Upper lobe of right lung (tissue), 1 donor: Measurements from ENCODE around the gene NDUFB10. TPM values are rescaled to one million over a fixed set of nuclear protein-coding genes. Genes with fewer than 3 reads are reported as not detected.

ENCODE experiments used
- ATAC-seq: fragments of 200-7000 bp; cut with Tn5 transposase; one replicate; pipeline ENCODE4 v1.9.1; 2020; ENCODE audit warnings: mild to moderate bottlenecking, moderate library complexity
- DNase-seq: peaks from one replicate; pipeline ENCODE4 v3.0.0-alpha.2; 2020
- H3K27ac ChIP-seq: fragments of 200-600 bp; one replicate; pipeline ENCODE4 v1.8.0; 2022
- H3K27me3 ChIP-seq: fragments of 200-600 bp; one replicate; pipeline ENCODE4 v1.8.0; 2022; ENCODE audit warnings: mild to moderate bottlenecking
- H3K36me3 ChIP-seq: fragments of 200-600 bp; one replicate; pipeline ENCODE4 v1.8.0; 2022
- H3K4me1 ChIP-seq: fragments of 200-600 bp; one replicate; pipeline ENCODE4 v1.8.0; 2022
- H3K4me3 ChIP-seq: fragments of 200-600 bp; one replicate; pipeline ENCODE4 v1.8.0; 2022; ENCODE audit warnings: mild to moderate bottlenecking
- H3K9me3 ChIP-seq: fragments of 200-600 bp; one replicate; pipeline ENCODE4 v1.8.0; 2022
- CTCF ChIP-seq: fragments of 200-600 bp; IDR thresholded peaks from one replicate; pipeline ENCODE4 v1.8.0; 2022; ENCODE audit warnings: antibody characterized with exemption
- intact Hi-C: fragments of 100-400 bp; cut with DNase I; formaldehyde crosslinking; loops from one replicate; pipeline ENCODE4 v1.11.0; 2022
- total RNA-seq: library from RNA; stranded (reverse); fragmentation: NEBNext Ultra II Directional; extraction: Animal tissue kit (Norgen Biotek cat#: 25700); gene quantifications from one replicate; pipeline ENCODE4 v1.2.1, GENCODE V29; 2021
- donor health status: DM: no; HTN: yes; CAD: no; lungs with severe emphysema.

Gene NDUFB10
- total RNA-seq, 1 donor from 2014 or later, result 86.7 TPM

GRCh38 chr16:2007081-2007836 is 47.9 kb downstream of the NDUFB10 start:
- H3K27ac ChIP-seq, result peak overlapping the region; percentile 95
- H3K36me3 ChIP-seq, result peaks cover 12% of the 10 kb centered on the region
- intact Hi-C loops, result no loop called here
- no peak for TF ChIP-seq CTCF
- no peak for DNase-seq
- H3K27me3 ChIP-seq, result no peaks in the 10 kb centered on the region
- peaks cover 60% of the 10 kb centered on the region for H3K4me1 ChIP-seq
- ATAC-seq, result no peak
- no peaks in the 10 kb centered on the region for H3K9me3 ChIP-seq
- peak overlapping the region; percentile 84 for H3K4me3 ChIP-seq

- Histone ChIP-seq H3K4me1 (peaks cover 60% of the 10 kb centered on the region), H3K27ac (peak overlapping the region; percentile 95), H3K9me3 (no peaks in the 10 kb centered on the region), H3K36me3 (peaks cover 4% of the 10 kb centered on the region), H3K4me3 (peak overlapping the region; percentile 84), H3K27me3 (no peaks in the 10 kb centered on the region)
- ATAC-seq, result no peak
- no peak for DNase-seq
- intact Hi-C loops, result no loop called here
- TF ChIP-seq CTCF, result no peak
Measured at GRCh38 chr16:2008009-2008526, 48.7 kb downstream of the NDUFB10 start.

GRCh38 chr16:2008631-2009163 is 49.4 kb downstream of the NDUFB10 start:
- H3K4me3 ChIP-seq, result peak overlapping the region; percentile 84
- H3K9me3 ChIP-seq, result no peaks in the 10 kb centered on the region
- peaks cover 55% of the 10 kb centered on the region for H3K4me1 ChIP-seq
- intact Hi-C loops, result no loop called here
- no peaks in the 10 kb centered on the region for H3K36me3 ChIP-seq
- no peak for TF ChIP-seq CTCF
- DNase-seq (no peak), ATAC-seq (no peak)
- H3K27me3 ChIP-seq, result no peaks in the 10 kb centered on the region
- H3K27ac ChIP-seq, result peak overlapping the region; percentile 95

GRCh38 chr16:2009164-2009711 is 49.9 kb downstream of the NDUFB10 start:
- Histone ChIP-seq H3K27ac (peak overlapping the region; percentile 95), H3K36me3 (no peaks in the 10 kb centered on the region), H3K4me1 (peaks cover 50% of the 10 kb centered on the region), H3K27me3 (no peaks in the 10 kb centered on the region), H3K9me3 (no peaks in the 10 kb centered on the region), H3K4me3 (peak overlapping the region; percentile 84)
- ATAC-seq (peak; percentile 0), DNase-seq (no peak)
- TF ChIP-seq CTCF, result no peak
- intact Hi-C loops, result no loop called here

- intact Hi-C loops, result no loop called here
- Histone ChIP-seq H3K36me3 (no peaks in the 10 kb centered on the region), H3K27ac (peak within 1 kb of the TSS; percentile 95), H3K27me3 (no peaks in the 10 kb centered on the region), H3K4me1 (peaks cover 43% of the 10 kb centered on the region), H3K4me3 (peak within 1 kb of the TSS; percentile 84), H3K9me3 (no peaks in the 10 kb centered on the region)
- DNase-seq (peak; percentile 93), ATAC-seq (peak; percentile 94)
- no peak for TF ChIP-seq CTCF
Measured at GRCh38 chr16:2009791-2010510, 50.6 kb downstream of the NDUFB10 start, which contains the start of gene ZNF598. Gene ZNF598, minus strand, starts transcription at chr16:2009821.

Other genes with a start within 250 kb of the NDUFB10 start
- gene NME3, start 188.0 kb upstream of the NDUFB10 start, total RNA-seq, result 67.2 TPM
- 19.2 TPM for gene EME2, start 186.7 kb upstream of the NDUFB10 start, total RNA-seq
- 62.7 TPM for gene MRPS34, start 186.4 kb upstream of the NDUFB10 start, total RNA-seq
- gene SPSB3, start 177.0 kb upstream of the NDUFB10 start, total RNA-seq, result 43.0 TPM
- 38.9 TPM for gene NUBP2, start 176.6 kb upstream of the NDUFB10 start, total RNA-seq
- 2.5 TPM for gene IGFALS, start 165.8 kb upstream of the NDUFB10 start, total RNA-seq
- gene HAGH, start 132.7 kb upstream of the NDUFB10 start, total RNA-seq, result 71.8 TPM
- gene FAHD1, start 132.3 kb upstream of the NDUFB10 start, total RNA-seq, result 17.2 TPM
- not detected for gene MEIOB, start 87.4 kb upstream of the NDUFB10 start, total RNA-seq
- gene HS3ST6, start 41.1 kb upstream of the NDUFB10 start, total RNA-seq, result not detected
- gene MSRB1, start 16.3 kb upstream of the NDUFB10 start, total RNA-seq, result 28.8 TPM
- not detected for gene RPL3L, start 4.8 kb upstream of the NDUFB10 start, total RNA-seq
- 1,490 TPM for gene RPS2, start 5.3 kb downstream of the NDUFB10 start, total RNA-seq
- gene RNF151, start 7.3 kb downstream of the NDUFB10 start, total RNA-seq, result not detected
- 24.7 TPM for gene TBL3, start 12.5 kb downstream of the NDUFB10 start, total RNA-seq
- 1.8 TPM for gene NOXO1, start 21.9 kb downstream of the NDUFB10 start, total RNA-seq
- 23.1 TPM for gene GFER, start 24.7 kb downstream of the NDUFB10 start, total RNA-seq
- 0.61 TPM for gene SYNGR3, start 30.4 kb downstream of the NDUFB10 start, total RNA-seq
- gene ZNF598, start 50.3 kb downstream of the NDUFB10 start, total RNA-seq, result 38.2 TPM
- not detected for gene NPW, start 60.2 kb downstream of the NDUFB10 start, total RNA-seq
- gene NHERF2, start 67.4 kb downstream of the NDUFB10 start, total RNA-seq, result 363 TPM
- gene NTHL1, start 88.3 kb downstream of the NDUFB10 start, total RNA-seq, result 26.4 TPM
- 119 TPM for gene TSC2, start 88.4 kb downstream of the NDUFB10 start, total RNA-seq
- 84.8 TPM for gene PKD1, start 176.4 kb downstream of the NDUFB10 start, total RNA-seq
- gene RAB26, start 189.1 kb downstream of the NDUFB10 start, total RNA-seq, result 0.67 TPM
- gene TRAF7, start 196.2 kb downstream of the NDUFB10 start, total RNA-seq, result 64.3 TPM
- gene CASKIN1, start 237.1 kb downstream of the NDUFB10 start, total RNA-seq, result 0.06 TPM
- gene MLST8, start 245.9 kb downstream of the NDUFB10 start, total RNA-seq, result 29.9 TPM